Osteocyte (in vitro differentiated cells): Measurements from ENCODE around the gene ATIC. TPM values are rescaled to one million over a fixed set of nuclear protein-coding genes. Genes with fewer than 3 reads are reported as not detected.

Experiments
- DNase-seq: peaks from one replicate; pipeline ENCODE4 v3.0.0; 2021; ENCODE audit warnings: mixed read lengths; ENCODE audit not compliant: unreplicated experiment; ENCODE audit errors: extremely low spot score
- H3K27ac Mint-ChIP-seq: one replicate; pipeline ENCODE4 v1.8.0; 2021; ENCODE audit warnings: mild to moderate bottlenecking, mixed read lengths; ENCODE audit not compliant: unreplicated experiment
- H3K27me3 Mint-ChIP-seq: one replicate; pipeline ENCODE4 v1.8.0; 2021; ENCODE audit warnings: mixed read lengths; ENCODE audit not compliant: unreplicated experiment
- H3K36me3 Mint-ChIP-seq: one replicate; pipeline ENCODE4 v1.8.0; 2021; ENCODE audit warnings: mixed read lengths; ENCODE audit not compliant: unreplicated experiment
- H3K4me1 Mint-ChIP-seq: one replicate; pipeline ENCODE4 v1.8.0; 2021; ENCODE audit warnings: mixed read lengths; ENCODE audit not compliant: unreplicated experiment
- H3K4me3 Mint-ChIP-seq: one replicate; pipeline ENCODE4 v1.8.0; 2021; ENCODE audit warnings: mild to moderate bottlenecking, moderate library complexity, mixed read lengths; ENCODE audit not compliant: unreplicated experiment
- H3K9me3 Mint-ChIP-seq: one replicate; pipeline ENCODE4 v1.8.0; 2021; ENCODE audit warnings: mixed read lengths; ENCODE audit not compliant: unreplicated experiment
- total RNA-seq: library from RNA; stranded (reverse); gene quantifications from 2 replicates; pipeline ENCODE4 v1.2.1, GENCODE V29; 2021
- TF ChIP-seq, protein P1 (sequence below): fragments of 200-600 bp; sonication (generic); IDR thresholded peaks from 2 replicates; pipeline ENCODE4 v1.5.0; 2021; ENCODE audit warnings: antibody characterized with exemption, mild to moderate bottlenecking, moderate library complexity

The ATIC gene
- total RNA-seq, 1 donor from 2014 or later: 89.7 TPM

DNA sequence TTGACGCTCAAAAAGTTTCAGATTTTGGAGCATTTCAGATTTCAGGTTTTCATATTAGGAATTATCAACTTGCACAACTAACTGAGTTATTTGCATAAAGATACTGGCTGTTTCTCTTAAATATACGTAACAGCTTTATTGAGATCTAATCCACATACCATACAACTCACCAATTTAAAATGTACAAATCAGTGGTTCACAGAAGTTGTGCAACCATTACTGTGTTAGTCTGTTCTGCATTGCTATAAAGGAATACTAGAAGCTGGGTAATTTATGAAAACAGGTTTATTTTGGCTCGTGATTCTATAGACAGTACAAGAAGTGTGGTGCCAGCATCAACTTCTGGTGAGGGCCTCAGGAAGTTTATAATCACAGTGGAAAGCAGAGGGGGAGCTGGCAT is 8.2 kb downstream of the ATIC start:
- peaks cover 40% of the 10 kb centered on the region for H3K36me3 Mint-ChIP-seq
- TF ChIP-seq, protein P1, sequence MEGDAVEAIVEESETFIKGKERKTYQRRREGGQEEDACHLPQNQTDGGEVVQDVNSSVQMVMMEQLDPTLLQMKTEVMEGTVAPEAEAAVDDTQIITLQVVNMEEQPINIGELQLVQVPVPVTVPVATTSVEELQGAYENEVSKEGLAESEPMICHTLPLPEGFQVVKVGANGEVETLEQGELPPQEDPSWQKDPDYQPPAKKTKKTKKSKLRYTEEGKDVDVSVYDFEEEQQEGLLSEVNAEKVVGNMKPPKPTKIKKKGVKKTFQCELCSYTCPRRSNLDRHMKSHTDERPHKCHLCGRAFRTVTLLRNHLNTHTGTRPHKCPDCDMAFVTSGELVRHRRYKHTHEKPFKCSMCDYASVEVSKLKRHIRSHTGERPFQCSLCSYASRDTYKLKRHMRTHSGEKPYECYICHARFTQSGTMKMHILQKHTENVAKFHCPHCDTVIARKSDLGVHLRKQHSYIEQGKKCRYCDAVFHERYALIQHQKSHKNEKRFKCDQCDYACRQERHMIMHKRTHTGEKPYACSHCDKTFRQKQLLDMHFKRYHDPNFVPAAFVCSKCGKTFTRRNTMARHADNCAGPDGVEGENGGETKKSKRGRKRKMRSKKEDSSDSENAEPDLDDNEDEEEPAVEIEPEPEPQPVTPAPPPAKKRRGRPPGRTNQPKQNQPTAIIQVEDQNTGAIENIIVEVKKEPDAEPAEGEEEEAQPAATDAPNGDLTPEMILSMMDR: no peak
- H3K9me3 Mint-ChIP-seq: no peaks in the 10 kb centered on the region
- no peaks in the 10 kb centered on the region for H3K27me3 Mint-ChIP-seq
- H3K4me3 Mint-ChIP-seq: no peak overlapping the region
- no peak overlapping the region for H3K27ac Mint-ChIP-seq
- DNase-seq: no peak
- peaks cover 6% of the 10 kb centered on the region for H3K4me1 Mint-ChIP-seq

DNA sequence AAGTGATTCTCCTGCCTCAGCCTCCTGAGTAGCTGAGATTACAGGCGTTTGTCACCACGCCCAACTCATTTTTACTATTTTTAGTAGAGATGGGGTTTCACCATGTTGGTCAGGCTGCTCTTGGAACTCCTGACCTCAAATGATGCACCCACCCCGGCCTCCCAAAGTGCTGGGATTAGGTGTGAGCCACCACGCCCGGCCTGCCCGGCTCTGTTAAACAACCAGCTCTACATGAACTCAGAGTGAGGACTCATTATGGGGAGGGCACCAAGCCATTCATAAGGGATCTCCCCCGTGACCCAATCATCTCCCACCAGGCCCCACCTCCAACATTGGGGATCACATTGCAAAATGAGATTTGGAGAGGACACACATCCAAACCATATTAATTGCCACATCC is 8.8 kb downstream of the ATIC start:
- Mint-ChIP-seq H3K27me3 (no peaks in the 10 kb centered on the region), H3K27ac (no peak overlapping the region), H3K4me1 (peaks cover 6% of the 10 kb centered on the region), H3K36me3 (peaks cover 40% of the 10 kb centered on the region), H3K4me3 (no peak overlapping the region), H3K9me3 (no peaks in the 10 kb centered on the region)
- no peak for DNase-seq
- TF ChIP-seq, protein P1: no peak

DNA sequence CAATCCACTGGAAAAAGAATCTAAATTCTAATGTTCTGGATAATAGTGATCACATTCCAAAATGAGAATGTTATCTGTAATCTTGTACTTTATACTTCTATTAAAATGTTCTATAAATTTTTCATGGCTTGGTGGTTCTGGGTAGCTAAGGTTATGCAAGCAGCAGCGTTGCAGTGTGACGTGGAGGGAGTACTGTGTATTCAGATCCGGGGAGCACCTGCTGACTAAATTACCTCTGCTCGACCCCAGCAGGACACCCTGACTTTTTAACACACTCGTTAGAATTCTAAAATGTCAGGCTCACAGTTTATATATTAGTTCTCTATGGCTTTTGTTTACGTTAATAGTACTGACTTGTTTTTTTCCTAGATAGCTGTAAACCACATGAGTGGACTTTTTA is 13.0 kb downstream of the ATIC start:
- Mint-ChIP-seq H3K36me3 (peaks cover 52% of the 10 kb centered on the region), H3K27me3 (no peaks in the 10 kb centered on the region), H3K4me3 (no peak overlapping the region)

DNA sequence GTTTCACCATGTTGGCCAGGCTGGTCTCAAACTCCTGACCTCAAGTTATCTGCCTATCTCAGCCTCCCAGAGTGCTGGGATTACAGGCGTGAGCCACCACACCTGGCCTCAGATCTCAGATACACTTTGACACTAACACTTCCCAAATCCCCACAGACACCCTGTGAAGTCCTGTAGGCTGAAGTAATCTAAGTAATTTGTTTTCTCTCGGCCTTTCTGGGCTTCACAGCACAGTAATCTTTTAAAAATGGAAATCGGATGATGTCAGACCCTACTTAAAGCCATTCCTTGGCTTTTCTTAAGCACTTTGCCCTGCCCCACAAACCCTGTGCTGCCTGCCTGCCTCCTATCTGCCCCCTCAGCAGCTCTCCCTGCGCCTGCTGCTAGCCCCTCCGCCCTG is 16.2 kb downstream of the ATIC start:
- TF ChIP-seq, protein P1: no peak
- peaks cover 10% of the 10 kb centered on the region for H3K4me1 Mint-ChIP-seq
- H3K27me3 Mint-ChIP-seq: no peaks in the 10 kb centered on the region
- DNase-seq: no peak
- H3K36me3 Mint-ChIP-seq: peaks cover 46% of the 10 kb centered on the region
- H3K4me3 Mint-ChIP-seq: no peak overlapping the region
- no peaks in the 10 kb centered on the region for H3K9me3 Mint-ChIP-seq
- H3K27ac Mint-ChIP-seq: peak overlapping the region; percentile 70

More for the DNA sequence above, 13.0 kb downstream of the ATIC start:
- Mint-ChIP-seq H3K27ac (no peak overlapping the region), H3K4me1 (peaks cover 8% of the 10 kb centered on the region), H3K9me3 (no peaks in the 10 kb centered on the region)
- DNase-seq: no peak
- TF ChIP-seq, protein P1: no peak

DNA sequence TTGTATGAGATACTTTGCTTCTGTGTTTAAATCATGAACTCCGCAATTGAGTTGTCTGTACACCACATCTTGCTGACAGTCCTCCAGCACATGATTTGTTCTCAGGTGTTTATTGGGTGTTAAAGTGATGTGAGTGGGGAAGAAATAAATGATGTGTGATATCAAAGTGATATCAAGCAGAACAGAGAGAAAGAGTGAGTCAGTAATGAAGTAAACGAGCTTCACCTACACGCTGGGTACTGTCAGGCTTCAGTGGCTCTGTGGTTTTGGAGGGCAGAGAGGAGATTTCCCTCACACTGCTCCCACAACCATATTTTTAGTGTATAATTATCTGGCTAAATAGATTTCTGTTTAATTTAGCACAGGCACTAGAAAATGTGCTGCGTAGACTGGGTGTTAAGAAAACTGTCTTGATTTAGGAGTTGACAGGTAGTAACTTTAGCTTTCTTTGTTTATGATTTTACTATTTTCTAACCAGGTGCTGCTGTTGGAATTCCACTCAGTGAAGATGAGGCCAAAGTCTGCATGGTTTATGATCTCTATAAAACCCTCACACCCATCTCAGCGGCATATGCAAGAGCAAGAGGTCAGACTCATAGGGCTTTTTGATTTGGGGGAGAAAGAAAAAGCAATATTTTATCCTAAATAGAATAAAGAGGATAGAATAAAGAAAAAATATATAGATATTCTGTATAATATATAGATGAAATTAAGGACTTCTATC is 21.2 kb downstream of the ATIC start:
- Mint-ChIP-seq H3K4me3 (no peak overlapping the region), H3K4me1 (peaks cover 7% of the 10 kb centered on the region), H3K9me3 (no peaks in the 10 kb centered on the region), H3K27me3 (no peaks in the 10 kb centered on the region), H3K27ac (no peak overlapping the region), H3K36me3 (peaks cover 56% of the 10 kb centered on the region)
- no peak for DNase-seq
- TF ChIP-seq, protein P1: no peak
